A549 (cell line): Measurements from ENCODE around the gene RAB9A. TPM values are rescaled to one million over a fixed set of nuclear protein-coding genes. Genes with fewer than 3 reads are reported as not detected.
A peak's percentile ranks its signal among the peaks of the same experiment; 100 is the strongest.

Source experiments
- ATAC-seq, 2 experiments: fragments of 200-7000 bp in 1 of 2; fragments of >200 bp in 1 of 2; cut with Nextera tagmentation in 1 of 2; cut with Tn5 transposase in 1 of 2; 3 replicates each; pipeline versions ENCODE4 v1.8.0 to v1.9.1; 2018 to 2020; ENCODE audit warnings: mild to moderate bottlenecking in 1 of 2, moderate library complexity in 1 of 2
- CTCF ChIA-PET: fragments of 300-600 bp; sonication (Branson Sonifier 250); formaldehyde crosslinking; extraction: SDS; loops from one replicate; lab custom pipeline; 2021; ENCODE audit warnings: antibody characterized with exemption, inconsistent platforms; lab: Yijun Ruan, JAX
- POLR2A ChIA-PET: fragments of 350-600 bp; formaldehyde crosslinking; extraction: SDS; loops from one replicate; lab custom pipeline; 2021; ENCODE audit warnings: antibody characterized with exemption, inconsistent platforms; lab: Yijun Ruan, JAX
- DNase-seq, 2 experiments: peaks; one replicate each; pipeline versions ENCODE4 v3.0.0 to v3.0.0-alpha.2; 2011 to 2016; ENCODE audit warnings: low read depth in 1 of 2, low spot score in 1 of 2
- FAIRE-seq: peaks from 2 replicates; lab custom pipeline; 2011; peaks lifted over from hg19 to GRCh38; lab: Jason Lieb, UNC
- H3K27ac ChIP-seq, 2 experiments: fragments of >200 bp; sonication (Bioruptor Twin); formaldehyde crosslinking; 3 replicates each; pipeline ENCODE4 v1.5.1; 2016 to 2017
- H3K4me1 ChIP-seq: fragments of >200 bp; sonication (Bioruptor Twin); formaldehyde crosslinking; 3 replicates; pipeline ENCODE4 v1.6.1; 2016
- H3K4me2 ChIP-seq: fragments of >200 bp; sonication (Bioruptor Twin); formaldehyde crosslinking; 3 replicates; pipeline ENCODE4 v1.6.1; 2016
- H3K4me3 ChIP-seq: fragments of >200 bp; sonication (Bioruptor Twin); formaldehyde crosslinking; 3 replicates; pipeline ENCODE4 v1.5.1; 2016
- H3K9me3 ChIP-seq: fragments of >200 bp; sonication (Bioruptor Twin); formaldehyde crosslinking; 3 replicates; pipeline ENCODE4 v1.6.1; 2016
- BHLHE40 ChIP-seq: IDR thresholded peaks from 2 replicates; pipeline ENCODE4 v1.6.1; 2012; ENCODE audit warnings: low read depth, low read length, inconsistent platforms
- CHD2 ChIP-seq: fragments of 150-350 bp; IDR thresholded peaks from 2 replicates; pipeline ENCODE4 v1.6.1; 2014; ENCODE audit warnings: low read length; ENCODE audit not compliant: partially characterized antibody
- EP300 ChIP-seq, 2 experiments: fragments of >200 bp; sonication (Bioruptor Twin); formaldehyde crosslinking; IDR thresholded peaks; 2 replicates in 1 of 2; 3 replicates in 1 of 2; pipeline ENCODE4 v1.6.1; 2016 to 2017
- ESRRA ChIP-seq: fragments of 150-350 bp; IDR thresholded peaks from 2 replicates; pipeline ENCODE4 v1.6.1; 2014; ENCODE audit warnings: mild to moderate bottlenecking, low read length, borderline replicate concordance
- FOSB ChIP-seq: fragments of 250-450 bp; sonication (Bioruptor Pico); IDR thresholded peaks from 2 replicates; pipeline ENCODE4 v1.5.0; 2020; ENCODE audit warnings: mild to moderate bottlenecking, moderate library complexity
- GATA3 ChIP-seq: IDR thresholded peaks from 2 replicates; pipeline ENCODE4 v1.6.1; 2012; ENCODE audit warnings: borderline replicate concordance
- HDAC2 ChIP-seq: fragments of 200-600 bp; sonication (generic); IDR thresholded peaks from 2 replicates; pipeline ENCODE4 v1.6.1; 2016
- HEYL ChIP-seq: fragments of 250-450 bp; sonication (Bioruptor Pico); IDR thresholded peaks from 2 replicates; pipeline ENCODE4 v1.8.0; 2021; ENCODE audit warnings: mild to moderate bottlenecking, moderate library complexity
- HOXA7 ChIP-seq: fragments of 250-450 bp; sonication (Bioruptor Pico); IDR thresholded peaks from 2 replicates; pipeline ENCODE4 v1.5.0; 2020; ENCODE audit warnings: mild to moderate bottlenecking, moderate library complexity
- HOXB13 ChIP-seq: fragments of 250-450 bp; sonication (Bioruptor Pico); IDR thresholded peaks from 2 replicates; pipeline ENCODE4 v1.5.0; 2020; ENCODE audit warnings: low read depth, mild to moderate bottlenecking, moderate library complexity
- HOXB5 ChIP-seq: fragments of 250-450 bp; sonication (Bioruptor Pico); IDR thresholded peaks from 2 replicates; pipeline ENCODE4 v1.5.0; 2020; ENCODE audit warnings: mild to moderate bottlenecking, moderate library complexity
- JUN ChIP-seq, 2 experiments: fragments of >200 bp; sonication (Bioruptor Twin); formaldehyde crosslinking; IDR thresholded peaks; 2 replicates in 1 of 2; 3 replicates in 1 of 2; pipeline ENCODE4 v1.6.1; 2016 to 2017
- MAFK ChIP-seq: fragments of 450-650 bp; IDR thresholded peaks from 2 replicates; pipeline ENCODE4 v1.6.1; 2014; ENCODE audit not compliant: partially characterized antibody
- POLR2A ChIP-seq: IDR thresholded peaks from 2 replicates; pipeline ENCODE4 v1.6.1; 2012; ENCODE audit warnings: mild to moderate bottlenecking, low read length
- RAD21 ChIP-seq, 2 experiments: fragments of >200 bp in 1 of 2; sonication (Bioruptor Twin) in 1 of 2; formaldehyde crosslinking in 1 of 2; IDR thresholded peaks in 1 of 2; conservative IDR thresholded peaks in 1 of 2; 2 replicates in 1 of 2; 3 replicates in 1 of 2; pipeline ENCODE4 v1.6.1; 2012 to 2018; ENCODE audit warnings: inconsistent platforms in 1 of 2
- SMC3 ChIP-seq: fragments of >200 bp; sonication (Bioruptor Twin); formaldehyde crosslinking; IDR thresholded peaks from 3 replicates; pipeline ENCODE4 v1.6.1; 2018; ENCODE audit warnings: inconsistent platforms
- WGBS: methylation state at CpG from one replicate; pipeline ENCODE4 v1.1.6; 2017; ENCODE audit errors: missing lambda C conversion rate; 5-methylcytosine and 5-hydroxymethylcytosine counted together
- polyA plus RNA-seq, 4 experiments: library from polyadenylated mRNA; depleted of rRNA in 3 of 4; stranded (reverse); fragments of >200 nt; fragmentation: RNase III in 1 of 4; extraction: RNeasy Plus Mini Kit Qiagen cat#74134 plus additional on column Dnase treatment in 1 of 4; gene quantifications; 2 replicates in 3 of 4; 3 replicates in 1 of 4; pipeline ENCODE4 v1.2.3, GENCODE V29; 2011 to 2017
- TF ChIP-seq, protein P1 (sequence below): IDR thresholded peaks from 2 replicates; pipeline ENCODE4 v1.6.1; 2012
- TF ChIP-seq, protein P2 (sequence below): IDR thresholded peaks from 2 replicates; pipeline ENCODE4 v1.6.1; 2012
- TF ChIP-seq, protein P3 (sequence below): fragments of >200 bp; sonication (Bioruptor Twin); formaldehyde crosslinking; IDR thresholded peaks from 3 replicates; pipeline ENCODE4 v1.5.1; 2016
- TF ChIP-seq, protein P4 (sequence below): fragments of 150-350 bp; IDR thresholded peaks from 2 replicates; pipeline ENCODE4 v1.6.1; 2014; ENCODE audit warnings: low read depth, mild to moderate bottlenecking, low read length

The RAB9A gene
- polyA plus RNA-seq, 2 of the 4 experiments (the other 2 are of a cell fraction) = 26.0 to 39.0 TPM

DNA sequence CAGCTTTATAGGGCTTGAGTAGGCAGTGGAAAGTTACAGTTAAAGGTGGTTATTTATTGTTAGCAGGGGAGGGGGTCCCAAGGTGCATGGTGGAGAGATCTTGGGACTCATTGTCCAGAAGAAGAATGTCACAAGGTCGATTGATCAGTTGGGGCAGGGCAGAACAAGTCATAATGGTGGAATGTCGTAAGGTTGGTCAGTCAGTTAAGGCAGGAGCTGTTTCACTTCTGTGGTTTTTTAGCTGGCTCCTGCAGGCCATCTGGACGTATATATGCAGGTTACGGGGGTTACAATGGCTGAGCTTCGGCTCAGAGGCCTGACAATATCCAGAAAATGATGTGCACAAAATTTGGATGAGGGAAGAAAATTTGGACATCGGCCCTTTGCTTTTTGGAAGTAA lies 52.8 kb downstream of the RAB9A start:
- DNase-seq (no peak), ATAC-seq (no peak), FAIRE-seq (peak; percentile 80)
- Histone ChIP-seq H3K4me2 (no peak overlapping the region), H3K4me1 (no peaks in the 10 kb centered on the region), H3K27ac (no peak overlapping the region), H3K9me3 (no peaks in the 10 kb centered on the region)
- POLR2A ChIA-PET = no interaction called here
- CTCF ChIA-PET = interaction anchor here (0.7 to 1.6 kb wide), 2 partner anchors 98 to 235 kb away, joined by 3 read pairs; no protein-coding TSS in a partner anchor
- 77% methylated on average over 6 of the region's 6 CpGs for WGBS
- TF ChIP-seq, protein P1, sequence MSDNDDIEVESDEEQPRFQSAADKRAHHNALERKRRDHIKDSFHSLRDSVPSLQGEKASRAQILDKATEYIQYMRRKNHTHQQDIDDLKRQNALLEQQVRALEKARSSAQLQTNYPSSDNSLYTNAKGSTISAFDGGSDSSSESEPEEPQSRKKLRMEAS = no peak
- TF ChIP-seq, all 56 proteins: peak for 0
- no peak overlapping the region for H3K4me3 ChIP-seq

DNA sequence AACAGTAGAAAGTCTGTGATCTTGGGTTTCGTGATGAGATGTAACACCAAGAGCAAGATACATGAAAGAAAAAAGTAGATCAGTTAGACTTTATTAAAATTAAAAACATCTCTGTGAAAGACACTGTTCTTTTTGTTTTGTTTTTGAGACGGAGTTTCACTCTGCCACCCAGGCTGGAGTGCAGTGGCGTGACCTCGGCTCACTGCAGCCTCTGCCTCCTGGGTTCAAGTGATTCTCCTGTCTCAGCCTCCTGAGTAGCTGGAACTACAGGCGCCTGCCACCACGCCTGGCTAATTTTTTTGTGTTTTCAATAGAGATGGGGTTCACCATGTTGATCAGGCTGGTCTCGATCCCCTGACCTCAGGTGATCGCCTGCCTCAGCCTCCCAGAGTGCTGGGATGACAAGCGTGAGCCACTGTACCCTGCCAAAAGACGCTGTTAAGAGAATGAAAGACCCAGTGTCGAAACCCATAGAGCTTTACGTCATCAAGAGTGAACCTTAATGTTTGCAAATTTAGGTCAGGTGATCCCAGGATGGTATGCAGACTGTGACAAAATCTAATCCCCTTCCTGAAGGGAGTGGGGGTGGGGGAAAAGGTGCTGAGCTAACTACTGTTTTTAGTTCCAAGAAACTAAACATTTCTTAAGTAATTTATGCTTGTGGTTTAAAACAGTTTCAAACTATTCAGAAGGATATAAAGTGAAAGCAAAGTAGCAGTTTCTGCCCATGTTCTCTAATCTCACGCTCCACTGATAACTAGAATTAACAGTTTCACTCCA lies 53.7 kb downstream of the RAB9A start:
- H3K4me3 ChIP-seq = no peak overlapping the region
- WGBS = 93% methylated on average over 13 of the region's 13 CpGs
- no peak for ATAC-seq
- no peak for DNase-seq
- H3K4me1 ChIP-seq = no peaks in the 10 kb centered on the region
- FAIRE-seq = no peak
- CTCF ChIA-PET = interaction anchor here (1.2 to 1.6 kb wide), 2 partner anchors 236 to 287 kb away, joined by 3 to 4 read pairs; partner anchors contain the start of gene GEMIN8
- POLR2A ChIA-PET = no interaction called here
- no peak overlapping the region for H3K27ac ChIP-seq
- no peaks in the 10 kb centered on the region for H3K9me3 ChIP-seq
- no peak for TF ChIP-seq HOXA7 (CRISPR knock-in tag)
- TF ChIP-seq ESRRA = no peak
- no peak for TF ChIP-seq HEYL
- no peak for TF ChIP-seq JUN (IDR thresholded peaks at IDR 0.05)
- TF ChIP-seq HOXB5 (CRISPR knock-in tag) = no peak
- no peak for TF ChIP-seq SMC3
- TF ChIP-seq EP300 (IDR thresholded peaks at IDR 0.05) = no peak
- TF ChIP-seq HOXB13 = no peak
- TF ChIP-seq GATA3 = no peak
- TF ChIP-seq, protein P2, sequence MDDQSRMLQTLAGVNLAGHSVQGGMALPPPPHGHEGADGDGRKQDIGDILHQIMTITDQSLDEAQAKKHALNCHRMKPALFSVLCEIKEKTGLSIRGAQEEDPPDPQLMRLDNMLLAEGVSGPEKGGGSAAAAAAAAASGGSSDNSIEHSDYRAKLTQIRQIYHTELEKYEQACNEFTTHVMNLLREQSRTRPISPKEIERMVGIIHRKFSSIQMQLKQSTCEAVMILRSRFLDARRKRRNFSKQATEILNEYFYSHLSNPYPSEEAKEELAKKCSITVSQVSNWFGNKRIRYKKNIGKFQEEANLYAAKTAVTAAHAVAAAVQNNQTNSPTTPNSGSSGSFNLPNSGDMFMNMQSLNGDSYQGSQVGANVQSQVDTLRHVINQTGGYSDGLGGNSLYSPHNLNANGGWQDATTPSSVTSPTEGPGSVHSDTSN = no peak
- TF ChIP-seq HDAC2 = no peak
- H3K4me2 ChIP-seq = no peak overlapping the region

DNA sequence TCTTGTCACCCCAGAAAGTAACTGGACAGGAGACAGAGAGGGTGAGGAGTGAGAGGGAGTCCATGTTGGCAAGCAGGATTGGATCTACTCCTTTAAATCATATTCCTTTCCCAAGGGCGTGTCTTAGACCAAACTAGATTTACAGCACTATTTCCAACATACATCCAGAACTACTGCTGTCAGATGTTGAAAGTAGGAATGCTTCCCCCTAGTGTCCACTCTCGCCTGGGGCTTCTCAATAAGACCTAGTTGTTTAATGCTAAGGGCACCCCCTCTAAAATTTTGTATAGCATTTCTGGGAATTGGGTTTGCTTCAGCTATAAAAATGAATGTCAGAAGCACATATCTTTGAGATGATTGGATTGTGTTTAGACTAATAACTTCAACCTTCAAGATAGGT lies 58.9 kb downstream of the RAB9A start:
- CTCF ChIA-PET = interaction anchor here (0.6 to 4.8 kb wide), 11 partner anchors 11 to 285 kb away, joined by 3 to 28 read pairs (median 4); no protein-coding TSS in a partner anchor
- POLR2A ChIA-PET = no interaction called here
- H3K4me2 ChIP-seq = no peak overlapping the region
- FAIRE-seq (peak; percentile 96), ATAC-seq (peak; percentile 76 to 86), DNase-seq (peak; percentile 18 to 56)
- TF ChIP-seq FOSB (CRISPR knock-in tag) (no peak), RAD21 (conservative IDR thresholded peaks at IDR 0.05 in 1 of 2, IDR thresholded peaks at IDR 0.05 in 1 of 2) (peak; percentile 43 to 49; a peak in 4 of 5 replicates), SMC3 (peak; percentile 34; the same call in 2 of the 3 replicates), EP300 (IDR thresholded peaks at IDR 0.05) (no peak)
- TF ChIP-seq, protein P3, sequence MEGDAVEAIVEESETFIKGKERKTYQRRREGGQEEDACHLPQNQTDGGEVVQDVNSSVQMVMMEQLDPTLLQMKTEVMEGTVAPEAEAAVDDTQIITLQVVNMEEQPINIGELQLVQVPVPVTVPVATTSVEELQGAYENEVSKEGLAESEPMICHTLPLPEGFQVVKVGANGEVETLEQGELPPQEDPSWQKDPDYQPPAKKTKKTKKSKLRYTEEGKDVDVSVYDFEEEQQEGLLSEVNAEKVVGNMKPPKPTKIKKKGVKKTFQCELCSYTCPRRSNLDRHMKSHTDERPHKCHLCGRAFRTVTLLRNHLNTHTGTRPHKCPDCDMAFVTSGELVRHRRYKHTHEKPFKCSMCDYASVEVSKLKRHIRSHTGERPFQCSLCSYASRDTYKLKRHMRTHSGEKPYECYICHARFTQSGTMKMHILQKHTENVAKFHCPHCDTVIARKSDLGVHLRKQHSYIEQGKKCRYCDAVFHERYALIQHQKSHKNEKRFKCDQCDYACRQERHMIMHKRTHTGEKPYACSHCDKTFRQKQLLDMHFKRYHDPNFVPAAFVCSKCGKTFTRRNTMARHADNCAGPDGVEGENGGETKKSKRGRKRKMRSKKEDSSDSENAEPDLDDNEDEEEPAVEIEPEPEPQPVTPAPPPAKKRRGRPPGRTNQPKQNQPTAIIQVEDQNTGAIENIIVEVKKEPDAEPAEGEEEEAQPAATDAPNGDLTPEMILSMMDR = peak; percentile 47
- no peak overlapping the region for H3K27ac ChIP-seq
- H3K4me3 ChIP-seq = no peak overlapping the region
- H3K9me3 ChIP-seq = no peaks in the 10 kb centered on the region
- 31% methylated on average over 2 of the region's 2 CpGs for WGBS
- H3K4me1 ChIP-seq = no peaks in the 10 kb centered on the region

DNA sequence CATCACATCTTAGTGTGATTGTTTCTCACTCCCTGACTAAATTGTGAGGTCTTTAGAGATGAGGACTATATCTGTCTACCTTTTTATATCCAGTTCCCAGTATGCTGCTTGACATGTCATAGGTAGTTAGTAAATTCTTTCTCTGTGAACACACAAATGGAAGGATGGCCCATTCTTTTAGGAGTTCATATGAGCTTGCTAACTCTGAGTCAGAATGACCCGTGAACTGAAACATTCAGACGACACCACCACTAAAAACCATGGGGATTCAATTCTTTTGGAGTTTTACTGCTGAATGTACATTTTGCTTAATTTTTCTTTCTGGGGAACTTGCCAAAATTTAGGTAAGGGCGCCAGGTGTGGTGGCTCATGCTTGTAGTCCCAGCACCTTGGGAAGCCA lies 59.6 kb downstream of the RAB9A start:
- no peaks in the 10 kb centered on the region for H3K4me1 ChIP-seq
- POLR2A ChIA-PET = no interaction called here
- 94% methylated on average over 3 of the region's 3 CpGs for WGBS
- H3K9me3 ChIP-seq = no peaks in the 10 kb centered on the region
- no peak overlapping the region for H3K4me3 ChIP-seq
- CTCF ChIA-PET = interaction anchor here (0.7 to 4.8 kb wide), 10 partner anchors 9 to 725 kb away, joined by 3 to 28 read pairs (median 4); no protein-coding TSS in a partner anchor
- TF ChIP-seq MAFK (peak; percentile 4), GATA3 (no peak), JUN (IDR thresholded peaks at IDR 0.05) (no peak), BHLHE40 (no peak), CHD2 (no peak), POLR2A (no peak)
- TF ChIP-seq, protein P4, sequence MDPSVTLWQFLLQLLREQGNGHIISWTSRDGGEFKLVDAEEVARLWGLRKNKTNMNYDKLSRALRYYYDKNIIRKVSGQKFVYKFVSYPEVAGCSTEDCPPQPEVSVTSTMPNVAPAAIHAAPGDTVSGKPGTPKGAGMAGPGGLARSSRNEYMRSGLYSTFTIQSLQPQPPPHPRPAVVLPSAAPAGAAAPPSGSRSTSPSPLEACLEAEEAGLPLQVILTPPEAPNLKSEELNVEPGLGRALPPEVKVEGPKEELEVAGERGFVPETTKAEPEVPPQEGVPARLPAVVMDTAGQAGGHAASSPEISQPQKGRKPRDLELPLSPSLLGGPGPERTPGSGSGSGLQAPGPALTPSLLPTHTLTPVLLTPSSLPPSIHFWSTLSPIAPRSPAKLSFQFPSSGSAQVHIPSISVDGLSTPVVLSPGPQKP = no peak
- FAIRE-seq = no peak
- H3K4me2 ChIP-seq = no peak overlapping the region
- no peak for ATAC-seq
- DNase-seq = no peak
- H3K27ac ChIP-seq = no peak overlapping the region
